K562 (cell line): ENCODE measurements around the gene FAM25A. TPM values are rescaled to one million over a fixed set of nuclear protein-coding genes. Genes with fewer than 3 reads are reported as not detected.

Experiments
- ATAC-seq: fragments of 200-7000 bp; cut with Tn5 transposase; 3 replicates; pipeline ENCODE4 v1.9.1; 2020; ENCODE audit warnings: moderate library complexity
- BruUV-seq: library from RNA; stranded (reverse); fragments of 400-500 nt; replicated peaks from 2 replicates; lab custom pipeline; 2021; lab: Mats Ljungman, UMichigan
- CTCF ChIA-PET: fragments of 300-600 bp; formaldehyde crosslinking; extraction: SDS; loops from one replicate; lab custom pipeline; 2021; ENCODE audit warnings: low intra/inter-chr PET ratio; lab: Yijun Ruan, JAX
- POLR2A ChIA-PET: fragments of 300-600, 350-650 bp; sonication (Branson Sonifier 250); formaldehyde crosslinking; extraction: SDS; loops from one replicate; lab custom pipeline; 2021; ENCODE audit warnings: antibody characterized with exemption, inconsistent platforms; lab: Yijun Ruan, JAX
- DNase-seq, 4 experiments: peaks; one replicate each; pipeline versions ENCODE4 v3.0.0 to v3.0.0-alpha.2; 2011 to 2018; ENCODE audit warnings: low spot score in 3 of 4, mixed read lengths in 3 of 4; ENCODE audit errors: extremely low read depth in 1 of 4
- FAIRE-seq: peaks from 2 replicates; lab custom pipeline; 2011; peaks lifted over from hg19 to GRCh38; lab: Jason Lieb, UNC
- H2AFZ ChIP-seq: 2 replicates; pipeline ENCODE4 v1.6.0; 2011; ENCODE audit warnings: low read depth, low read length, control low read depth, inconsistent platforms
- H3K27ac ChIP-seq: fragments of 200-600 bp; 3 replicates; pipeline ENCODE4 v1.8.0; 2011; ENCODE audit warnings: low read depth, mild to moderate bottlenecking, control low read depth, inconsistent platforms, low read length, moderate library complexity, mixed read lengths; ENCODE audit errors: extremely low read depth
- H3K27me3 ChIP-seq, 2 experiments: fragments of 300-600 bp in 1 of 2; 2 replicates in 1 of 2; 3 replicates in 1 of 2; pipeline versions ENCODE4 v1.6.0 to v1.8.0; 2011; ENCODE audit warnings: inconsistent platforms in 2 of 2, low read length in 2 of 2, mild to moderate bottlenecking in 1 of 2, mixed read lengths in 1 of 2, moderate library complexity in 1 of 2; ENCODE audit not compliant: control insufficient read depth in 2 of 2, insufficient read depth in 2 of 2
- H3K36me3 ChIP-seq: fragments of 300-600 bp; 3 replicates; pipeline ENCODE4 v1.8.0; 2011; ENCODE audit warnings: mild to moderate bottlenecking, low read length, inconsistent platforms; ENCODE audit not compliant: control insufficient read depth, insufficient read depth
- H3K4me1 ChIP-seq, 2 experiments: fragments of 200-600 bp in 1 of 2; replicated peaks in 1 of 2; 2 replicates in 1 of 2; 3 replicates in 1 of 2; pipeline versions ENCODE4 v1.5.1 to v1.8.0; 2011; ENCODE audit warnings: inconsistent platforms in 2 of 2, low read length in 2 of 2, mild to moderate bottlenecking in 1 of 2, mixed read lengths in 1 of 2, moderate library complexity in 1 of 2; ENCODE audit not compliant: control insufficient read depth in 2 of 2, insufficient read depth in 2 of 2
- H3K4me2 ChIP-seq: 2 replicates; pipeline ENCODE4 v1.6.1; 2011; ENCODE audit warnings: low read length, control low read depth, inconsistent platforms, mixed read lengths; ENCODE audit not compliant: insufficient read depth
- H3K4me3 ChIP-seq: fragments of 200-600 bp; sonication (generic), shearing (Covaris generic); 2 replicates; pipeline ENCODE4 v1.5.1; 2016; ENCODE audit warnings: control low read depth, inconsistent platforms
- H3K79me2 ChIP-seq: fragments of 200-600 bp; 3 replicates; pipeline ENCODE4 v1.8.0; 2011; ENCODE audit warnings: low read length, inconsistent platforms; ENCODE audit not compliant: control insufficient read depth, insufficient read depth
- H3K9ac ChIP-seq, 2 experiments: 2 replicates each; pipeline versions ENCODE4 v1.6.0 to v1.6.1; 2011; ENCODE audit warnings: low read depth in 2 of 2, low read length in 2 of 2, control low read depth in 1 of 2, inconsistent platforms in 1 of 2, mild to moderate bottlenecking in 1 of 2, mixed read lengths in 1 of 2; ENCODE audit not compliant: insufficient read depth in 1 of 2
- H3K9me1 ChIP-seq: one replicate; pipeline ENCODE4 v1.6.0; 2011; ENCODE audit warnings: inconsistent platforms, mild to moderate bottlenecking, low read length, moderate library complexity; ENCODE audit not compliant: control insufficient read depth, insufficient read depth
- H3K9me3 ChIP-seq: replicated peaks from 2 replicates; pipeline ENCODE4 v1.5.1; 2011; ENCODE audit warnings: low read depth, low read length, inconsistent platforms; ENCODE audit not compliant: control insufficient read depth, insufficient read depth
- H4K20me1 ChIP-seq: replicated peaks from 2 replicates; pipeline ENCODE4 v1.6.1; 2011; ENCODE audit warnings: low read length, inconsistent platforms, mixed read lengths; ENCODE audit not compliant: control insufficient read depth, insufficient read depth
- ARNT ChIP-seq, 2 experiments: fragments of 450-650 bp; IDR thresholded peaks; 2 replicates each; pipeline ENCODE4 v1.6.1; 2016; ENCODE audit warnings: mild to moderate bottlenecking in 1 of 2
- BACH1 ChIP-seq: fragments of 200-800 bp; sonication (Bioruptor generic); IDR thresholded peaks from 2 replicates; pipeline ENCODE4 v1.6.1; 2016; ENCODE audit warnings: missing genetic modification characterization, missing compliant biosample characterization
- COPS2 ChIP-seq: fragments of 450-650 bp; conservative IDR thresholded peaks from 2 replicates; pipeline ENCODE4 v1.6.1; 2016; ENCODE audit warnings: mild to moderate bottlenecking, moderate library complexity
- DPF2 ChIP-seq: fragments of 450-650 bp; IDR thresholded peaks from 2 replicates; pipeline ENCODE4 v1.6.1; 2016
- KLF1 ChIP-seq: fragments of 450-650 bp; IDR thresholded peaks from 2 replicates; pipeline ENCODE4 v1.6.1; 2016; ENCODE audit warnings: missing genetic modification characterization, missing compliant biosample characterization
- MED1 ChIP-seq: sonication (generic); formaldehyde crosslinking; IDR thresholded peaks from 2 replicates; pipeline ENCODE4 v1.8.1; 2023; ENCODE audit warnings: missing genetic modification reagents, borderline replicate concordance
- PML ChIP-seq: IDR thresholded peaks from 2 replicates; pipeline ENCODE4 v1.6.1; 2012; ENCODE audit warnings: low read length, inconsistent platforms
- TEAD2 ChIP-seq: fragments of 450-650 bp; IDR thresholded peaks from 2 replicates; pipeline ENCODE4 v1.6.1; 2016; ENCODE audit warnings: missing genetic modification characterization, control low read depth, missing compliant biosample characterization
- ZNF3 ChIP-seq: fragments of 250-450 bp; sonication (Bioruptor Pico); IDR thresholded peaks from 2 replicates; pipeline ENCODE4 v1.5.0; 2021; ENCODE audit warnings: mild to moderate bottlenecking, moderate library complexity
- WGBS: fragments of 100-300 bp; shearing (Covaris generic); methylation state at CpG from one replicate; pipeline ENCODE4 v1.1.6; 2016; ENCODE audit warnings: low coverage, mixed read lengths; ENCODE audit not compliant: insufficient coverage; ENCODE audit errors: missing lambda C conversion rate; 5-methylcytosine and 5-hydroxymethylcytosine counted together
- in situ Hi-C: fragments of 300-500 bp; cut with MboI; formaldehyde crosslinking; loops from 4 replicates; pipeline ENCODE4 v1.15.0; 2018; ENCODE audit warnings: inconsistent platforms, mixed read lengths
- intact Hi-C: fragments of 100-400 bp; cut with micrococcal nuclease; formaldehyde crosslinking; loops from 2 replicates; pipeline ENCODE4 v1.14.2; 2022
- polyA plus RNA-seq, 8 experiments: library from polyadenylated mRNA; depleted of rRNA in 4 of 8; stranded (reverse) in 5 of 8; unstranded in 3 of 8; fragments of >200 nt; fragmentation: Nextera tagmentation in 2 of 8; fragmentation: Illumina TruSeq in 1 of 8; extraction: Ambion mirVana in 2 of 8; extraction: Trizol in 1 of 8; gene quantifications; 2 replicates each; pipeline versions ENCODE4 v1.2.1 to v1.2.3, GENCODE V29; 2011 to 2014; ENCODE audit warnings: inconsistent platforms in 1 of 8, missing spikeins in 1 of 8
- total RNA-seq, 7 experiments: library from RNA; depleted of rRNA in 6 of 7; stranded (reverse); fragments of >200 nt in 6 of 7; fragmentation: Illumina TruSeq in 2 of 7; extraction: Trizol in 2 of 7; gene quantifications; 2 replicates each; pipeline versions ENCODE4 v1.2.1 to v1.2.3, GENCODE V29; 2011 to 2021; ENCODE audit warnings: low replicate concordance in 1 of 7
- TF ChIP-seq, protein P1 (sequence below): IDR thresholded peaks from 2 replicates; pipeline ENCODE4 v1.6.1; 2014; ENCODE audit warnings: antibody characterized with exemption

Gene FAM25A
- total and polyA plus RNA-seq, 9 of the 15 experiments (the other 6 are each of a cell fraction or from before 2014, with no cell fraction given), result not detected

DNA sequence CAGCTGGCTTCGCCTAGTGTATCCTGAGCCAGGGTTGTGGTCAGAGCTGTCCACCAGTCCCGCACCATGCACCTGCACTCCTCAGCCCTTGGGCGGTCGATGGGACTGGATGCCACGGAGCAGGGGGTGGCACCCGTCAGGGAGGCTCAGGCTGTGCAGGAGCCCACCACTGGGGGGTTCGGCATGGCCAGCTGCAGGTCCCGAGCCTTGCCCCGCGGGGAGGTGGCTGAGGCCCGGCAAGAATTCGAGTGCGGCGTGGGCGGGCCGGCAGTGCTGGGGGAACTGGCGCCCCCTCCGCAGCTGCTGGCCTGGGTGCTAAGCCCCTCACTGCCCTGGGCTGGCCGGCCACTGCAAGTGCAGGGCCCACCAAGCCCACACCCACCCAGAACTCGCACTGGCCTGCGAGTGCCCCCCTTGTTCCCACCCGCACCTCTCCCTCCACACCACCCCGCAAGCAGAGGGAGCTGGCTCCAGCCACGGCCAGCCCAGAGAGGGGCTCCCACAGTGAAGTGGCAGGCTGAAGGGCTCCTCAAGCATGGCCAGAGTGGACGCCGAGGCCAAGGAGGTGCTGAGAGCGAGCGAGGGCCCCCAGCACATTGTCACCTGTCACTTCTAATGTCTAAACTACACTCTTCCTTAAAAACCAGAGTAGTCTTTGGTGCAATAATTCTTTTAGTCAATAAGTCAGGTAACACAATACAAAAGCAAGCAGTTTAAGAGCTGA, 11.0 kb downstream of the FAM25A start:
- Histone ChIP-seq H3K27ac (no peak overlapping the region), H3K9me3 (no peaks in the 10 kb centered on the region), H3K4me3 (no peak overlapping the region), H3K4me1 (no peaks in the 10 kb centered on the region; a peak in 1 of 5 replicates), H3K9me1 (no peaks in the 10 kb centered on the region), H3K4me2 (no peak overlapping the region), H3K36me3 (no peaks in the 10 kb centered on the region), H3K27me3 (no peaks in the 10 kb centered on the region), H3K79me2 (no peaks in the 10 kb centered on the region), H3K9ac (no peak overlapping the region), H4K20me1 (no peaks in the 10 kb centered on the region), H2AFZ (no peak overlapping the region)
- intact Hi-C loops (no loop called here), in situ Hi-C loops (no loop called here)
- ChIA-PET CTCF (no interaction called here), POLR2A (no interaction called here)
- FAIRE-seq (no peak), ATAC-seq (no peak), DNase-seq (no peak)
- no peak for TF ChIP-seq BACH1 (tag)
- TF ChIP-seq MED1 (CRISPR knock-in tag), result no peak
- TF ChIP-seq KLF1 (tag), result no peak
- TF ChIP-seq DPF2, result no peak
- TF ChIP-seq, protein P1, sequence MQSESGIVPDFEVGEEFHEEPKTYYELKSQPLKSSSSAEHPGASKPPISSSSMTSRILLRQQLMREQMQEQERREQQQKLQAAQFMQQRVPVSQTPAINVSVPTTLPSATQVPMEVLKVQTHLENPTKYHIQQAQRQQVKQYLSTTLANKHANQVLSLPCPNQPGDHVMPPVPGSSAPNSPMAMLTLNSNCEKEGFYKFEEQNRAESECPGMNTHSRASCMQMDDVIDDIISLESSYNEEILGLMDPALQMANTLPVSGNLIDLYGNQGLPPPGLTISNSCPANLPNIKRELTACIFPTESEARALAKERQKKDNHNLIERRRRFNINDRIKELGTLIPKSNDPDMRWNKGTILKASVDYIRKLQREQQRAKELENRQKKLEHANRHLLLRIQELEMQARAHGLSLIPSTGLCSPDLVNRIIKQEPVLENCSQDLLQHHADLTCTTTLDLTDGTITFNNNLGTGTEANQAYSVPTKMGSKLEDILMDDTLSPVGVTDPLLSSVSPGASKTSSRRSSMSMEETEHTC, result no peak
- TF ChIP-seq TEAD2, result no peak
- TF ChIP-seq PML, result no peak
- TF ChIP-seq ZNF3 (CRISPR knock-in tag), result no peak
- no peak for TF ChIP-seq COPS2
- TF ChIP-seq ARNT (IDR thresholded peaks at IDR 0.05), result no peak
- 77% methylated on average over 9 of the region's 28 CpGs for WGBS
- BruUV-seq, result no TSS peak
